Measurements from ENCODE around the gene WDR20.

GRCh38 chr14:102220031-102220430 is 80.3 kb downstream of the WDR20 start:
- no peak for TF ChIP-seq POLR2AphosphoS5 (IDR thresholded peaks at IDR 0.05; ENCODE audit: low read depth, low read length)
- TF ChIP-seq EP300 (IDR thresholded peaks at IDR 0.05; ENCODE audit: borderline replicate concordance in 1 of 2, low read depth in 1 of 2, low read length in 1 of 2), result no peak
- TF ChIP-seq CTCF (IDR thresholded peaks at IDR 0.05), result no peak
